Vagina (tissue), 2 donors: ENCODE results near the gene COX15. TPM values are rescaled to one million over a fixed set of nuclear protein-coding genes. Genes with fewer than 3 reads are reported as not detected.
"Not testable (repeated sequence)": the region's sequence is repeated elsewhere in the genome, so short reads cannot be mapped to it uniquely, and the experiment has no call there.

Source experiments
- DNase-seq, 2 donors: peaks; one replicate each; pipeline ENCODE4 v3.0.0-alpha.2; 2017; ENCODE audit errors: extremely low spot score in 2 of 2
- H3K27ac ChIP-seq: fragments of 200-600 bp; sonication (generic); one replicate; pipeline ENCODE4 v1.5.1; 2019
- H3K27me3 ChIP-seq: fragments of 200-600 bp; sonication (generic); one replicate; pipeline ENCODE4 v1.5.1; 2019
- H3K36me3 ChIP-seq, 2 donors: fragments of 200-600 bp; sonication (generic); one replicate each; pipeline ENCODE4 v1.5.1; 2017 to 2019
- H3K4me1 ChIP-seq: fragments of 200-600 bp; sonication (generic); one replicate; pipeline ENCODE4 v1.5.1; 2019
- H3K4me3 ChIP-seq, 2 donors: fragments of 200-600 bp; sonication (generic); 1 replicate in 1 of 2; 2 replicates in 1 of 2; pipeline ENCODE4 v1.5.1; 2016 to 2019
- H3K9me3 ChIP-seq: fragments of 200-600 bp; sonication (generic); one replicate; pipeline ENCODE4 v1.5.1; 2019
- CTCF ChIP-seq, 3 experiments: fragments of 450-650 bp in 2 of 3; fragments of 200-600 bp in 1 of 3; sonication (generic) in 1 of 3; IDR thresholded peaks; one replicate each; pipeline ENCODE4 v1.5.1; 2017 to 2019; ENCODE audit warnings: antibody characterized with exemption in 3 of 3, mild to moderate bottlenecking in 2 of 3, moderate library complexity in 2 of 3
- POLR2A ChIP-seq, 2 donors: fragments of 450-650 bp; IDR thresholded peaks; one replicate each; pipeline ENCODE4 v1.6.1; 2017; ENCODE audit warnings: antibody characterized with exemption in 2 of 2, mild to moderate bottlenecking in 2 of 2, moderate library complexity in 2 of 2
- POLR2AphosphoS5 ChIP-seq, 2 donors: sonication (generic); formaldehyde crosslinking; IDR thresholded peaks; one replicate each; pipeline ENCODE4 v1.9.0; 2017; ENCODE audit warnings: antibody characterized with exemption in 2 of 2, mild to moderate bottlenecking in 2 of 2, low read depth in 1 of 2; ENCODE audit not compliant: insufficient read depth in 1 of 2
- intact Hi-C: fragments of 100-400 bp; cut with DNase I; formaldehyde crosslinking; loops from one replicate; pipeline ENCODE4 v1.15.1; 2023
- total RNA-seq: library from RNA; depleted of rRNA; stranded (reverse); fragments of >200 nt; gene quantifications from one replicate; pipeline ENCODE4 v1.2.3, GENCODE V29; 2016

The COX15 gene
- total RNA-seq, 1 donor from 2014 or later, result 19.2 TPM

- Histone ChIP-seq H3K27me3 (no peaks in the 10 kb centered on the region), H3K36me3 (peaks cover 0 to 61% of the 10 kb centered on the region in 2 donors), H3K4me1 (no peaks in the 10 kb centered on the region), H3K27ac (no peak overlapping the region), H3K4me3 (no peak overlapping the region), H3K9me3 (no peaks in the 10 kb centered on the region)
- no peak for TF ChIP-seq CTCF (IDR thresholded peaks at IDR 0.05)
- no peak for TF ChIP-seq POLR2A (IDR thresholded peaks at IDR 0.05)
- TF ChIP-seq POLR2AphosphoS5 (IDR thresholded peaks at IDR 0.05; ENCODE audit: insufficient read depth in 1 of 2, low read depth in 1 of 2), result no peak
- DNase-seq, result no peak
- intact Hi-C loops, result no loop called here
Measured at GRCh38 chr10:99754670-99755069, 22.7 kb upstream of the COX15 start.

GRCh38 chr10:99750641-99751040 is 18.7 kb upstream of the COX15 start:
- TF ChIP-seq POLR2AphosphoS5 (IDR thresholded peaks at IDR 0.05; ENCODE audit: insufficient read depth in 1 of 2, low read depth in 1 of 2), result no peak
- no peak for TF ChIP-seq CTCF (IDR thresholded peaks at IDR 0.05)
- no peak for TF ChIP-seq POLR2A (IDR thresholded peaks at IDR 0.05)
- no peaks in the 10 kb centered on the region for H3K27me3 ChIP-seq
- peaks cover 0 to 64% of the 10 kb centered on the region in 2 donors for H3K36me3 ChIP-seq
- no peaks in the 10 kb centered on the region for H3K4me1 ChIP-seq
- H3K4me3 ChIP-seq, result no peak overlapping the region
- H3K9me3 ChIP-seq, result no peaks in the 10 kb centered on the region
- no peak for DNase-seq
- no peak overlapping the region for H3K27ac ChIP-seq
- intact Hi-C loops, result no loop called here

- DNase-seq, result no peak
- H3K4me1 ChIP-seq, result no peaks in the 10 kb centered on the region
- peaks cover 0 to 58% of the 10 kb centered on the region in 2 donors for H3K36me3 ChIP-seq
- no peak overlapping the region for H3K4me3 ChIP-seq
- no peak overlapping the region for H3K27ac ChIP-seq
- H3K27me3 ChIP-seq, result no peaks in the 10 kb centered on the region
- H3K9me3 ChIP-seq, result no peaks in the 10 kb centered on the region
- TF ChIP-seq CTCF (IDR thresholded peaks at IDR 0.05) (no peak), POLR2A (IDR thresholded peaks at IDR 0.05) (no peak), POLR2AphosphoS5 (IDR thresholded peaks at IDR 0.05; ENCODE audit: insufficient read depth in 1 of 2, low read depth in 1 of 2) (no peak)
- intact Hi-C loops, result no loop called here
Measured at GRCh38 chr10:99748823-99749451, 17.0 kb upstream of the COX15 start.

GRCh38 chr10:99746166-99746565 is 14.2 kb upstream of the COX15 start:
- H3K27ac ChIP-seq, H3K9me3 ChIP-seq, intact Hi-C loops, H3K4me3 ChIP-seq, DNase-seq, H3K27me3 ChIP-seq: not testable (repeated sequence)
- Histone ChIP-seq H3K4me1 (peaks cover 23% of the 10 kb centered on the region), H3K36me3 (peaks cover 0 to 64% of the 10 kb centered on the region in 2 donors)

GRCh38 chr10:99743841-99744240 is 11.9 kb upstream of the COX15 start:
- intact Hi-C loops, result no loop called here
- Histone ChIP-seq H3K4me1 (peaks cover 24% of the 10 kb centered on the region), H3K9me3 (peaks cover 8% of the 10 kb centered on the region), H3K27me3 (no peaks in the 10 kb centered on the region), H3K36me3 (peaks cover 0 to 82% of the 10 kb centered on the region in 2 donors), H3K4me3 (no peak overlapping the region), H3K27ac (no peak overlapping the region)
- TF ChIP-seq POLR2A (IDR thresholded peaks at IDR 0.05) (no peak), CTCF (IDR thresholded peaks at IDR 0.05) (no peak), POLR2AphosphoS5 (IDR thresholded peaks at IDR 0.05; ENCODE audit: insufficient read depth in 1 of 2, low read depth in 1 of 2) (no peak)
- DNase-seq, result no peak
